ENCODE data around the gene TTC24.

- TF ChIP-seq CTCF (IDR thresholded peaks at IDR 0.05) (no peak), POLR2AphosphoS5 (IDR thresholded peaks at IDR 0.05) (no peak), POLR2A (IDR thresholded peaks at IDR 0.05) (no peak)
These were observed 11.6 kb downstream of the TTC24 start for GRCh38 chr1:156591181-156591431.

Measured in breast epithelium (tissue), 3 donors.